ENCODE data around the gene STAT6. TPM values are rescaled to one million over a fixed set of nuclear protein-coding genes. Genes with fewer than 3 reads are reported as not detected.
A peak's percentile ranks its signal among the peaks of the same experiment; 100 is the strongest.
"Not testable (repeated sequence)": the region's sequence is repeated elsewhere in the genome, so short reads cannot be mapped to it uniquely, and the experiment has no call there.

The STAT6 gene
- total RNA-seq, 2 donors from 2014 or later, result 158 to 198 TPM

DNA sequence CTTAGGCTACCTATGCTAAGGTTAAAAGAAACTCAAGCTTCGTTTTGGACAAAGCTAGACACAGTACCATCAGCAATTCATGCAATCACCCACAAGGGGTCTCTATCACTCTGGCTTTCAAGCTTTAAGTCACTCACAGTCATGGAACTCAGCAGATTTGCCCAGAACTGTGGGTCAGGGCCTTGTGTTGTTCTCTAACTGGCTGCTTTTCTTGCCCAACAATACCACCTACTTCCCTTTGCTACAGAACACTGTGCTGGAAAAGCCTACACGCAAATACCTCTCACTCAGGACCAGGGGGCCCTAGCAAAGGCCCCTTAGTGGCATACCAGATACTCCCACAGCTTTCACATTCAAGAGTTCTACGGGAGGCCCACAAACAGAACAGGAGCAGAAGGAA lies 41.6 kb downstream of the STAT6 start:
- H3K36me3 Mint-ChIP-seq, result peaks cover 26% of the 10 kb centered on the region
- no peaks in the 10 kb centered on the region for H3K27me3 Mint-ChIP-seq
- peaks cover 22 to 28% of the 10 kb centered on the region in 2 donors for H3K4me1 Mint-ChIP-seq (ENCODE audit: low read depth in 2 of 2)
- no peak for DNase-seq (ENCODE audit: low spot score)
- peak; percentile 89 for ATAC-seq
- peaks cover 3% of the 10 kb centered on the region for H3K9me3 Mint-ChIP-seq
- H3K4me3 Mint-ChIP-seq, result no peak overlapping the region
- peak overlapping the region; percentile 64 to 68 for H3K27ac Mint-ChIP-seq

DNA sequence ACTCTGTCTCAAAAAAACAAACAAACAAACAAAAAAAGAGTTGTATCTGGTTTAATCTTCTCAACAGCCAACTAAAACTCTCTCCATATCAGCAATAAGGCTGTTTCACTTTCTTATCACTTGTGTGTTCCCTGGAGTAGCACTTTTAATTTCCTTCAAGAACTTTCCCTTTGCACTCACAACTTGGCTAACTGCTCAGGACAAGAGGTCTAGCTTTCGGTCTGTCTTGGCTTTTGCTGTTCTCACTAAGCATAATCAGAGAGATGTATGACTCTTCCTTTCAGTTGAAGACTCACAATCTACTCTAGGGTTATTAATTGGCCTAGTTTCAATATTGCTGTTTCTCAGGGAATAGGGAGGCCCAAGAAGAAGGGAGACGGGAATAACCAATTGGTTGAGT lies 44.9 kb downstream of the STAT6 start:
- Mint-ChIP-seq H3K36me3 (peaks cover 22% of the 10 kb centered on the region), H3K9me3 (peaks cover 3% of the 10 kb centered on the region), H3K27me3 (no peaks in the 10 kb centered on the region), H3K4me1 (ENCODE audit: low read depth in 2 of 2) (peaks cover 27 to 36% of the 10 kb centered on the region in 2 donors), H3K27ac (peak overlapping the region; percentile 89 to 98), H3K4me3 (peak overlapping the region; percentile 34)
- DNase-seq (ENCODE audit: low spot score) (no peak), ATAC-seq (no peak)

- peak overlapping the region; percentile 84 for H3K4me3 Mint-ChIP-seq
- DNase-seq (ENCODE audit: low spot score) (peak; percentile 66), ATAC-seq (peak; percentile 89 to 94)
- H3K27me3 Mint-ChIP-seq, result no peaks in the 10 kb centered on the region
- H3K27ac Mint-ChIP-seq, result peak overlapping the region; percentile 89 to 98
- peaks cover 18% of the 10 kb centered on the region for H3K36me3 Mint-ChIP-seq
- H3K4me1 Mint-ChIP-seq (ENCODE audit: low read depth in 2 of 2), result peaks cover 20 to 23% of the 10 kb centered on the region in 2 donors
- peaks cover 3% of the 10 kb centered on the region for H3K9me3 Mint-ChIP-seq
Observed at GRCh38 chr12:57063991-57064685, 47.0 kb downstream of the STAT6 start.

GRCh38 chr12:57058454-57058853 lies 52.7 kb downstream of the STAT6 start:
- no peak for DNase-seq (ENCODE audit: low spot score)
- no peak overlapping the region for H3K4me3 Mint-ChIP-seq
- no peaks in the 10 kb centered on the region for H3K9me3 Mint-ChIP-seq
- ATAC-seq, result no peak
- H3K27me3 Mint-ChIP-seq, result no peaks in the 10 kb centered on the region
- no peak overlapping the region for H3K27ac Mint-ChIP-seq
- H3K36me3 Mint-ChIP-seq, result peaks cover 22% of the 10 kb centered on the region
- peaks cover 0 to 5% of the 10 kb centered on the region in 2 donors for H3K4me1 Mint-ChIP-seq (ENCODE audit: low read depth in 2 of 2)

DNA sequence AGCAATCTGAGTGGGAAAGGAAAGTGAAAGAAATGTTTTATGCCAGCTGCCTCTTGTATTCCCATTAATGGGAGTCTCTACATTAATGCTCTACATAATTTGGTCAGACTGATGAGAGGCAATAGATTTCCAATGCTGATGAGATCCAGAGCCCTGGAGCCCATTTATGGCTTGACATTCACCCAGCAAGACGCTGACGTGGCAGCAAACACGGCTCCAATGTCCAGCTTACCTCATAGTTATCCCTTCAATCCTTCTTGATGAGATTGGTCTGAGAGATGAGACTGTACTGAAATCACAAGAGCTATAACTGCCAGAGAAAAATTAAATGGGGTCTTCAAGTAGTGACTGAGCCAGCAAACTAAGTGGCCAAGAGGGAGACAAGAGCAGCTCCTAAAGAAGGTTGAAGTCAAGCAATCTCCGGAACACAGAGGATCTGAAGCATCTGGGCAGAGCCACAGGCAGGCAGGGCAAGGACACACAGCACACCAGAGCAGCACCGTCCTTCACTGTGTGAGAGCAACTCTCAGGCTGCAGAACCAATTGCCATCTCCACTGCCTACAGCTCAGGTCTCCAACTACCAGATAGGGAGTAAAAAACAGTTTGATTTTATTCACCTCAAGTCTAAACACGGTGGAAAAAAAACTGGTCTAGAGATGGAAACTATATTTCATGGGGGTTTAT lies 54.0 kb downstream of the STAT6 start:
- Mint-ChIP-seq H3K27me3 (no peaks in the 10 kb centered on the region), H3K27ac (no peak overlapping the region), H3K4me3 (no peak overlapping the region), H3K9me3 (no peaks in the 10 kb centered on the region), H3K36me3 (peaks cover 22% of the 10 kb centered on the region), H3K4me1 (ENCODE audit: low read depth in 2 of 2) (peaks cover 0 to 2% of the 10 kb centered on the region in 2 donors)
- ATAC-seq (no peak), DNase-seq (ENCODE audit: low spot score) (no peak)

DNA sequence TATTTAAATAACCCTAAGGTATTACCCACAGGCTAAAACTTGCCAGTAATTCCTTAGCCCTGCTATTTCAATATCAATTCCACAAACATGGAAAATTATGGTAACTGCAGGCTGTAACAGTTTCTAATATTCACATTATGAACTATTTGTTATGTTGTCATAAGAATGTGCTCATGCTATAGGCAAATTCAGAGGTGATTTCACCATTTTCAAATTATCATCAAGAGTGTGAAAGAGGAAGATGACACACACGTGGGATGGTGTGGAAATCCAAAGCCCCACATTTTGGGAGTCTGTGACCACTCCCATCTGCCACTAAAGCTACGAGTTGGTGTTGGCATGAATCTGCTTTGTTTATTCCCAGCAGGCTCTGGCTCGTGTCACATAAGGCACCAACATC lies 55.3 kb downstream of the STAT6 start:
- DNase-seq (ENCODE audit: low spot score), result no peak
- Mint-ChIP-seq H3K36me3 (peaks cover 22% of the 10 kb centered on the region), H3K4me1 (ENCODE audit: low read depth in 2 of 2) (peaks cover 0 to 6% of the 10 kb centered on the region in 2 donors)

GRCh38 chr12:57053901-57054300 lies 57.3 kb downstream of the STAT6 start:
- peaks cover under 1 to 15% of the 10 kb centered on the region in 2 donors for H3K4me1 Mint-ChIP-seq (ENCODE audit: low read depth in 2 of 2)
- ATAC-seq; H3K9me3 Mint-ChIP-seq; H3K4me3 Mint-ChIP-seq; H3K27ac Mint-ChIP-seq; H3K27me3 Mint-ChIP-seq; DNase-seq (ENCODE audit: low spot score): not testable (repeated sequence)
- peaks cover 16% of the 10 kb centered on the region for H3K36me3 Mint-ChIP-seq

More for the DNA sequence above, 55.3 kb downstream of the STAT6 start:
- no peaks in the 10 kb centered on the region for H3K9me3 Mint-ChIP-seq
- ATAC-seq, result no peak
- no peak overlapping the region for H3K4me3 Mint-ChIP-seq
- H3K27me3 Mint-ChIP-seq, result peaks cover 0 to 2% of the 10 kb centered on the region in 2 donors
- no peak overlapping the region for H3K27ac Mint-ChIP-seq

DNA sequence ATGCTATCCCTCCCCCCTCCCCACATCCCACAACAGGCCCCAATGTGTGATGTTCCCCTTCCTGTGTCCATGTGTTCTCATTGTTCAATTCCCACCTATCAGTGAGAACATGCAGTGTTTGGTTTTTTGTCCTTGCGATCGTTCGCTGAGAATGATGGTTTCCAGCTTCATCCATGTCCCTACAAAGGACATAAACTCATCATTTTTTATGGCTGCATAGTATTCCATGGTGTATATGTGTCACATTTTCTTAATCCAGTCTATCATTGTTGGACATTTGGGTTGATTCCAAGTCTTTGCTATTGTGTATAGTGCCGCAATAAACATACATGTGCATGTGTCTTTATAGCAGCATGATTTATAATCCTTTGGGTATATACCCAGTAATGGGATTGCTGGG lies 58.0 kb downstream of the STAT6 start:
- H3K9me3 Mint-ChIP-seq; H3K4me3 Mint-ChIP-seq; H3K36me3 Mint-ChIP-seq; H3K27ac Mint-ChIP-seq; ATAC-seq; DNase-seq (ENCODE audit: low spot score): not testable (repeated sequence)
- Mint-ChIP-seq H3K27me3 (peaks cover 0 to 13% of the 10 kb centered on the region in 2 donors), H3K4me1 (ENCODE audit: low read depth in 2 of 2) (peaks cover 5 to 16% of the 10 kb centered on the region in 2 donors)

- no peak overlapping the region for H3K27ac Mint-ChIP-seq
- no peaks in the 10 kb centered on the region for H3K9me3 Mint-ChIP-seq
- DNase-seq (ENCODE audit: low spot score) (no peak), ATAC-seq (no peak)
- peaks cover 2 to 23% of the 10 kb centered on the region in 2 donors for H3K27me3 Mint-ChIP-seq
- H3K4me1 Mint-ChIP-seq (ENCODE audit: low read depth in 2 of 2), result peaks cover 25 to 37% of the 10 kb centered on the region in 2 donors
- H3K36me3 Mint-ChIP-seq, result no peaks in the 10 kb centered on the region
- H3K4me3 Mint-ChIP-seq, result no peak overlapping the region
Observed at GRCh38 chr12:57051011-57051410, 60.2 kb downstream of the STAT6 start.

- no peak for DNase-seq (ENCODE audit: low spot score)
- ATAC-seq, result no peak
- Mint-ChIP-seq H3K9me3 (no peaks in the 10 kb centered on the region), H3K27ac (peak within 1 kb of the TSS; percentile 35 to 87), H3K36me3 (no peaks in the 10 kb centered on the region), H3K4me3 (no peak within 1 kb of the TSS), H3K27me3 (peaks cover 9 to 31% of the 10 kb centered on the region in 2 donors), H3K4me1 (ENCODE audit: low read depth in 2 of 2) (peaks cover 27 to 40% of the 10 kb centered on the region in 2 donors)
Observed at GRCh38 chr12:57049890-57050289, 61.3 kb downstream of the STAT6 start, which contains the start of gene MYO1A. Gene MYO1A (minus strand): TSS chr12:57050129. CDS start chr12:57048323, 1,806 bp downstream.

GRCh38 chr12:57049119-57049446 lies 62.1 kb downstream of the STAT6 start:
- Mint-ChIP-seq H3K36me3 (no peaks in the 10 kb centered on the region), H3K4me3 (no peak overlapping the region)
- ATAC-seq, result no peak

GRCh38 chr12:57048423-57049118 lies 62.6 kb downstream of the STAT6 start:
- H3K27ac Mint-ChIP-seq, result peak overlapping the region; percentile 35 to 87
- peaks cover 9 to 35% of the 10 kb centered on the region in 2 donors for H3K27me3 Mint-ChIP-seq
- DNase-seq (ENCODE audit: low spot score) (no peak), ATAC-seq (no peak)
- peaks cover 27 to 40% of the 10 kb centered on the region in 2 donors for H3K4me1 Mint-ChIP-seq (ENCODE audit: low read depth in 2 of 2)
- H3K4me3 Mint-ChIP-seq, result no peak overlapping the region
- no peaks in the 10 kb centered on the region for H3K36me3 Mint-ChIP-seq
- H3K9me3 Mint-ChIP-seq, result no peaks in the 10 kb centered on the region

More at GRCh38 chr12:57049119-57049446, 62.1 kb downstream of the STAT6 start:
- Mint-ChIP-seq H3K9me3 (no peaks in the 10 kb centered on the region), H3K4me1 (ENCODE audit: low read depth in 2 of 2) (peaks cover 27 to 40% of the 10 kb centered on the region in 2 donors), H3K27me3 (peaks cover 9 to 31% of the 10 kb centered on the region in 2 donors), H3K27ac (peak overlapping the region; percentile 35 to 87)
- DNase-seq (ENCODE audit: low spot score), result no peak

- H3K4me3 Mint-ChIP-seq, result peak overlapping the region; percentile 79
- peaks cover 27 to 40% of the 10 kb centered on the region in 2 donors for H3K4me1 Mint-ChIP-seq (ENCODE audit: low read depth in 2 of 2)
Observed at GRCh38 chr12:57047981-57048380, 63.2 kb downstream of the STAT6 start.

More at GRCh38 chr12:57047981-57048380, 63.2 kb downstream of the STAT6 start:
- Mint-ChIP-seq H3K27me3 (peaks cover 9 to 36% of the 10 kb centered on the region in 2 donors), H3K9me3 (no peaks in the 10 kb centered on the region), H3K27ac (peak overlapping the region; percentile 87 to 88), H3K36me3 (no peaks in the 10 kb centered on the region)
- DNase-seq (ENCODE audit: low spot score) (no peak), ATAC-seq (no peak)

All from natural killer cell treated with Interleukin-12 subunit alpha and Interleukin-12 subunit beta and Interleukin-15 and Interleukin-18, amount 100 ng/mL, for 72 hours (primary cell).